Nephron progenitor cell (in vitro differentiated cells): ENCODE measurements around the gene SNCB.
A peak's percentile ranks its signal among the peaks of the same experiment; 100 is the strongest.

Experiments
- DNase-seq: peaks from one replicate; pipeline ENCODE4 v3.0.0; 2021
- H3K27ac Mint-ChIP-seq: 2 replicates; pipeline ENCODE4 v1.8.0; 2021; ENCODE audit warnings: mild to moderate bottlenecking, moderate library complexity, mixed read lengths
- H3K27me3 Mint-ChIP-seq: 2 replicates; pipeline ENCODE4 v1.8.0; 2021; ENCODE audit warnings: mild to moderate bottlenecking, low read depth, mixed read lengths; ENCODE audit not compliant: poor library complexity
- H3K36me3 Mint-ChIP-seq: 2 replicates; pipeline ENCODE4 v1.8.0; 2021; ENCODE audit warnings: low read depth, mixed read lengths
- H3K4me1 Mint-ChIP-seq: 2 replicates; pipeline ENCODE4 v1.8.0; 2021; ENCODE audit warnings: mixed read lengths
- H3K4me3 Mint-ChIP-seq: 2 replicates; pipeline ENCODE4 v1.8.0; 2021; ENCODE audit warnings: mild to moderate bottlenecking, moderate library complexity, mixed read lengths
- H3K9me3 Mint-ChIP-seq: 2 replicates; pipeline ENCODE4 v1.8.0; 2021; ENCODE audit warnings: mild to moderate bottlenecking, moderate library complexity, mixed read lengths
- TF ChIP-seq, protein P1 (sequence below): fragments of 200-600 bp; sonication (generic); IDR thresholded peaks from 2 replicates; pipeline ENCODE4 v1.5.0; 2021; ENCODE audit warnings: antibody characterized with exemption

Gene SNCB

DNA sequence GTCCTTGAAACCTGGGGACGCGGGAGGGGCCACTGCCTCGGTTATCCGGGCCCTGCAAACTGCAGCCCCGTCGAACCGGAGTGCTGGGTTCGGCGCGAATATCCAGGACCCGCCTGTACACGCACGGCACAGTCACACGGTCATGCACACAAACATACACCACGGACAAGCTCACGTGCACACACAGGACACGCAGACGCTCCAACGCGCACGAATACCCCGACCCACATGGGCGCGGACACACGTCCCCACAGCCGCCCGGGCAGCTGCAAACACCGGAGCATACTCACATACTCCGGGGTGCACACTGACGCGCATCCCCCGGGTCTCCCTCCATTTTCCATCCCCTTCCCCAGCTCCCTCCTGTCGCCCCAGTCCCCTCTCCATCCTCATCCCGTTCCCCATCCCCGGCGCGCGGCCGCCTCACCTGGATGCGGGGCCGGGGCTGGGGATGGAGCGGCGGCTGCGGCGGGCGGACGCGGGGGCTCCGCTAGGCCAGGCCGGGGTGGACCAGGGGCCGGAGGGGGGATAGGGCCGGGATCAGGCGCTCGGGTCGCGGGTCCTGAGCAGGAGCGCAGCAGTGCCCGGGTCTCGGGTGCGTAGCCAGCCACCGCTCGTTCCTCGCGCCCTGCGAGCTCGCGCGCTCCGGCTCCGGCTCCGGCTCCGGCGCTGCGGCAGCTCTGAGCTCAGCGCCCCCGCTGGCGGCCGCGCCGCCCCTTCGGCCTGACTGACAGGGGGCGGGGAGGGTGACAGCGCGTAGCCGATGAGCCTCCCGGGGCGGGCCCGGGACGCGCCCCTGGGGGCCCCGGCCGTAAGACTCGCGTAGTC, at the start of gene SNCB, which contains the start of gene EIF4E1B:
TSS of gene SNCB (minus strand) at position 682 of the 828 bp plus-strand sequence. CDS start 880 bp downstream, outside the sequence.
TSS of gene EIF4E1B (plus strand) at position 823 of the 828 bp plus-strand sequence. CDS start 12,113 bp downstream, outside the sequence.
- H3K9me3 Mint-ChIP-seq, result peaks cover 3% of the 10 kb centered on the region
- no peak within 1 kb of the TSS for H3K27ac Mint-ChIP-seq
- H3K4me1 Mint-ChIP-seq, result peaks cover 32% of the 10 kb centered on the region
- peak; percentile 83 for DNase-seq
- H3K27me3 Mint-ChIP-seq, result peaks cover 91% of the 10 kb centered on the region
- H3K36me3 Mint-ChIP-seq, result no peaks in the 10 kb centered on the region
- TF ChIP-seq, protein P1, sequence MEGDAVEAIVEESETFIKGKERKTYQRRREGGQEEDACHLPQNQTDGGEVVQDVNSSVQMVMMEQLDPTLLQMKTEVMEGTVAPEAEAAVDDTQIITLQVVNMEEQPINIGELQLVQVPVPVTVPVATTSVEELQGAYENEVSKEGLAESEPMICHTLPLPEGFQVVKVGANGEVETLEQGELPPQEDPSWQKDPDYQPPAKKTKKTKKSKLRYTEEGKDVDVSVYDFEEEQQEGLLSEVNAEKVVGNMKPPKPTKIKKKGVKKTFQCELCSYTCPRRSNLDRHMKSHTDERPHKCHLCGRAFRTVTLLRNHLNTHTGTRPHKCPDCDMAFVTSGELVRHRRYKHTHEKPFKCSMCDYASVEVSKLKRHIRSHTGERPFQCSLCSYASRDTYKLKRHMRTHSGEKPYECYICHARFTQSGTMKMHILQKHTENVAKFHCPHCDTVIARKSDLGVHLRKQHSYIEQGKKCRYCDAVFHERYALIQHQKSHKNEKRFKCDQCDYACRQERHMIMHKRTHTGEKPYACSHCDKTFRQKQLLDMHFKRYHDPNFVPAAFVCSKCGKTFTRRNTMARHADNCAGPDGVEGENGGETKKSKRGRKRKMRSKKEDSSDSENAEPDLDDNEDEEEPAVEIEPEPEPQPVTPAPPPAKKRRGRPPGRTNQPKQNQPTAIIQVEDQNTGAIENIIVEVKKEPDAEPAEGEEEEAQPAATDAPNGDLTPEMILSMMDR, result no peak
- peak within 1 kb of the TSS; percentile 76 for H3K4me3 Mint-ChIP-seq

- Mint-ChIP-seq H3K27me3 (peaks cover 69% of the 10 kb centered on the region), H3K4me3 (no peak overlapping the region)
Observed at GRCh38 chr5:176679365-176680225, 49.3 kb upstream of the SNCB start.

DNA sequence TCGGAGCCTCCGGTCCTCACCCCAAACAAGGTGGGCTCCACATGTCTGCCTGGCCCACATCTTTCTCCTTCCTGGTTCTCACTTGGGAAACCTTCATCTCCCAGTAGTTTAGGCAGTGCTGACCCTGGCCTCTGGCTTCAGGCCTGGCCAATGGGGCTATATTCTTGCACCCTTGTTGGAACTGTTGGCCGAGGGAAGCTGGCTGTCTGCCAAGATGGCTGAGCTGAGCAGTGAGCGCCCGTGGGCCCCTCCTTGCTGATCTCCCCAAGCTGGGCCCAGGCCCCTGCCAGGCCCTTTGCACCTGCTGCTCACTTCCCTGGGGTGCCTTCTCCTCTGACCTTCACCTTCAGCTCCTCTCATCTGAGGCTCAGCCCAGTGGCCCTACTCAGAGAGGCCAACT, 48.2 kb upstream of the SNCB start:
- H3K9me3 Mint-ChIP-seq, result peaks cover under 1% of the 10 kb centered on the region
- H3K27ac Mint-ChIP-seq, result no peak overlapping the region

More at GRCh38 chr5:176679365-176680225, 49.3 kb upstream of the SNCB start:
- H3K27ac Mint-ChIP-seq, result no peak overlapping the region
- H3K4me1 Mint-ChIP-seq, result peaks cover 30% of the 10 kb centered on the region
- TF ChIP-seq, protein P1, result no peak
- DNase-seq, result no peak
- H3K36me3 Mint-ChIP-seq, result no peaks in the 10 kb centered on the region
- peaks cover 9% of the 10 kb centered on the region for H3K9me3 Mint-ChIP-seq

DNA sequence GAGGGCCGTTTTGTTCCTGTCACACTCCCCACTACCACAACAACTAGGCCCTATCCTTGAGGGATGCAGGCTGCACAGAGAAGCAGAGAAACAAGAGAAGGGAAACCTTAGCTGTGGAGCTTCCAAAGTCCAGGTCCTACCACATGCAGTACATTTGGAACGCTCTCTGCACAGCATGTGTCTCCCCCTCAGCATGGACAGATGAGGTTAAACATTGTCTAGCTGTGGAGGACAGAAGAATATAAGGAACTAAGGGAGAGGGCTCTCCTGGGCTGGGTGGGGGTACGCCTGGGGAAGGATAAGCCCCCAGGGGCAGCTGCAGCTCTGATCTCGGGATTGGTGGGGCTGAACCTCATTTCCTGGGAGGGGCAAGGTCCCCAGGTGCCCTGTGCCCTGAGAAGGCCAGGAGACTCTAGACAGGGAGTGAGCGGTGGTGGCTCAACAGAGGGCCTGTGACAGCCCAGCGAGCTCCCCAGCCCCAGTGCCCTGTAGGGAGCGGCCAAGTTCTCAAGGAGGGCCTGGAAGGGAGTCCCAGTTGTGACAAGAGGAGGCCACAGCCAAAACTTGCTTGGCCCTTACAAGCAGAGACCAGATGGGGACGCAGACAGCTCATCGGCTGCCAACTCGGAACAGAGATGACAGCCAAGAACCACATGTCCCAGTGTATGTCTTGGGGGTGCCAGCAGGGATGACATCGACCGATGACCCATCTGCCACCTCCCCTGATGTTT, 47.0 kb upstream of the SNCB start:
- DNase-seq, result no peak
- H3K36me3 Mint-ChIP-seq, result no peaks in the 10 kb centered on the region
- TF ChIP-seq, protein P1, result no peak
- no peak overlapping the region for H3K4me3 Mint-ChIP-seq
- H3K9me3 Mint-ChIP-seq, result no peaks in the 10 kb centered on the region
- H3K4me1 Mint-ChIP-seq, result peaks cover 30% of the 10 kb centered on the region
- H3K27ac Mint-ChIP-seq, result peak overlapping the region; percentile 73
- H3K27me3 Mint-ChIP-seq, result peaks cover 57% of the 10 kb centered on the region

More for the DNA sequence above, 48.2 kb upstream of the SNCB start:
- TF ChIP-seq, protein P1, result no peak
- Mint-ChIP-seq H3K36me3 (no peaks in the 10 kb centered on the region), H3K27me3 (peaks cover 60% of the 10 kb centered on the region), H3K4me3 (no peak overlapping the region), H3K4me1 (peaks cover 30% of the 10 kb centered on the region)
- no peak for DNase-seq

GRCh38 chr5:176676361-176676824, 46.1 kb upstream of the SNCB start:
- DNase-seq, result no peak
- Mint-ChIP-seq H3K9me3 (no peaks in the 10 kb centered on the region), H3K27me3 (peaks cover 56% of the 10 kb centered on the region)

More at GRCh38 chr5:176676361-176676824, 46.1 kb upstream of the SNCB start:
- H3K27ac Mint-ChIP-seq, result peak overlapping the region; percentile 45
- H3K4me3 Mint-ChIP-seq, result no peak overlapping the region
- H3K36me3 Mint-ChIP-seq, result no peaks in the 10 kb centered on the region
- peaks cover 25% of the 10 kb centered on the region for H3K4me1 Mint-ChIP-seq
- TF ChIP-seq, protein P1, result no peak
